Breast epithelium (tissue), 3 donors: Measurements from ENCODE around the gene MORF4L1.
"Not testable (repeated sequence)": the region's sequence is repeated elsewhere in the genome, so short reads cannot be mapped to it uniquely, and the experiment has no call there.

ENCODE experiments used
- POLR2A ChIP-seq: fragments of 450-650 bp; IDR thresholded peaks from one replicate; pipeline ENCODE4 v1.6.1; 2016; ENCODE audit warnings: antibody characterized with exemption, mild to moderate bottlenecking, moderate library complexity
- POLR2AphosphoS5 ChIP-seq, 3 donors: sonication (generic); formaldehyde crosslinking; IDR thresholded peaks; one replicate each; pipeline ENCODE4 v1.6.1; 2017; ENCODE audit warnings: antibody characterized with exemption in 3 of 3
- TF ChIP-seq, protein P1 (sequence below), 3 donors: fragments of 450-650 bp; IDR thresholded peaks; one replicate each; pipeline ENCODE4 v1.5.1; 2016 to 2017; ENCODE audit warnings: antibody characterized with exemption in 3 of 3, mild to moderate bottlenecking in 3 of 3, moderate library complexity in 3 of 3

DNA sequence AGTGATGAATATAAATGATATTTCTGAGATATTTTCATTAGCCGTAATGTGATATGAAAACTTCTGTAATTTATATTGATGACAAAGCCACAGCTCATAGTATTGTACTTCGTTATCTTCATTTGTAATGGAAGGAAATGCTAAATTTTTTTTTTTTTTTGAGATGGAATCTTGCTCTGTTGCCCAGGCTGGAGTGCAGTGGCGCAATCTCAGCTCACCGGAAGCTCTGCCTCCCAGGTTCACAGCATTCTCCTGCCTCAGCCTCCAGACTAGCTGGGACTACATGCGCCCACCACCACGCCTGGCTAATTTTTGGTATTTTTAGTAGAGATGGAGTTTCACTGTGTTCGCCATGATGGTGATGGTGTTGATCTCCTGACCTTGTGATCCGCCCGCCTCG lies 7.1 kb upstream of the MORF4L1 start:
- TF ChIP-seq, protein P1, sequence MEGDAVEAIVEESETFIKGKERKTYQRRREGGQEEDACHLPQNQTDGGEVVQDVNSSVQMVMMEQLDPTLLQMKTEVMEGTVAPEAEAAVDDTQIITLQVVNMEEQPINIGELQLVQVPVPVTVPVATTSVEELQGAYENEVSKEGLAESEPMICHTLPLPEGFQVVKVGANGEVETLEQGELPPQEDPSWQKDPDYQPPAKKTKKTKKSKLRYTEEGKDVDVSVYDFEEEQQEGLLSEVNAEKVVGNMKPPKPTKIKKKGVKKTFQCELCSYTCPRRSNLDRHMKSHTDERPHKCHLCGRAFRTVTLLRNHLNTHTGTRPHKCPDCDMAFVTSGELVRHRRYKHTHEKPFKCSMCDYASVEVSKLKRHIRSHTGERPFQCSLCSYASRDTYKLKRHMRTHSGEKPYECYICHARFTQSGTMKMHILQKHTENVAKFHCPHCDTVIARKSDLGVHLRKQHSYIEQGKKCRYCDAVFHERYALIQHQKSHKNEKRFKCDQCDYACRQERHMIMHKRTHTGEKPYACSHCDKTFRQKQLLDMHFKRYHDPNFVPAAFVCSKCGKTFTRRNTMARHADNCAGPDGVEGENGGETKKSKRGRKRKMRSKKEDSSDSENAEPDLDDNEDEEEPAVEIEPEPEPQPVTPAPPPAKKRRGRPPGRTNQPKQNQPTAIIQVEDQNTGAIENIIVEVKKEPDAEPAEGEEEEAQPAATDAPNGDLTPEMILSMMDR (IDR thresholded peaks at IDR 0.05) = not testable (repeated sequence)
- not testable (repeated sequence) for TF ChIP-seq POLR2A; POLR2AphosphoS5 (IDR thresholded peaks at IDR 0.05)
